GM19372 (cell line): ENCODE data around the gene LIN7B.
"Not testable (repeated sequence)": the region's sequence is repeated elsewhere in the genome, so short reads cannot be mapped to it uniquely, and the experiment has no call there.

Experiments
- ATAC-seq: cut with Tn5 transposase; IDR thresholded peaks from one replicate; pipeline ENCODE4 v1.9.1; 2021; ENCODE audit warnings: mild to moderate bottlenecking, low read depth, moderate library complexity; ENCODE audit not compliant: unreplicated experiment

Gene LIN7B, protein sequence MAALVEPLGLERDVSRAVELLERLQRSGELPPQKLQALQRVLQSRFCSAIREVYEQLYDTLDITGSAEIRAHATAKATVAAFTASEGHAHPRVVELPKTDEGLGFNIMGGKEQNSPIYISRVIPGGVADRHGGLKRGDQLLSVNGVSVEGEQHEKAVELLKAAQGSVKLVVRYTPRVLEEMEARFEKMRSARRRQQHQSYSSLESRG

GRCh38 chr19:49113762-49114629 is at the start of gene LIN7B:
Gene LIN7B (plus strand): TSS chr19:49114370. CDS start chr19:49114405, 35 bp downstream.
- no peak for ATAC-seq

GRCh38 chr19:49064768-49065611 is 49.2 kb upstream of the LIN7B start, which contains the start of gene NTF4:
Gene NTF4 (minus strand): TSS chr19:49064818. CDS start chr19:49061997, 2,821 bp downstream.
- no peak for ATAC-seq

GRCh38 chr19:49065905-49066512 is 48.2 kb upstream of the LIN7B start:
- ATAC-seq = no peak

DNA sequence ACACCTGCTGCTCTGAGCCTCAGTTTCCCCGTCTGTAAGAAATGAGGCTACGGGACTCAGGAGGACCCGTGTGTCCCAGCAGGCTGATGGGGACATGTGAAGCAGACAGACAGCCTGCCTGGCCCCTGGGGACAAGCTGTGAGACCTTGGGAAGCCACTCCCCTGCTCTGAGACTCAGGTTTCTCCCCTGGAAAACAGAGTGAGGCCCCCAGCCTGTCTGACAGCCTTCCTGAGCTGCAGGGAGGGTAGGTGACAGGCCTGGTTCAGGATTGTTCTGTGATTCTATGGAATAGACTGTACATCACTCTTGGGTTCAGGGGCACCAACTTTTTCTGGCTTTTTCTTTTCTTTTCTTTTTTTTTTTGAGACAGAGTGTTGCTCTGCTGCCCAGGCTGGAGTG is 46.6 kb upstream of the LIN7B start:
- no peak for ATAC-seq

GRCh38 chr19:49069026-49069425 is 45.1 kb upstream of the LIN7B start:
- no peak for ATAC-seq

- no peak for ATAC-seq
These were observed 43.8 kb upstream of the LIN7B start for GRCh38 chr19:49070416-49070815.

DNA sequence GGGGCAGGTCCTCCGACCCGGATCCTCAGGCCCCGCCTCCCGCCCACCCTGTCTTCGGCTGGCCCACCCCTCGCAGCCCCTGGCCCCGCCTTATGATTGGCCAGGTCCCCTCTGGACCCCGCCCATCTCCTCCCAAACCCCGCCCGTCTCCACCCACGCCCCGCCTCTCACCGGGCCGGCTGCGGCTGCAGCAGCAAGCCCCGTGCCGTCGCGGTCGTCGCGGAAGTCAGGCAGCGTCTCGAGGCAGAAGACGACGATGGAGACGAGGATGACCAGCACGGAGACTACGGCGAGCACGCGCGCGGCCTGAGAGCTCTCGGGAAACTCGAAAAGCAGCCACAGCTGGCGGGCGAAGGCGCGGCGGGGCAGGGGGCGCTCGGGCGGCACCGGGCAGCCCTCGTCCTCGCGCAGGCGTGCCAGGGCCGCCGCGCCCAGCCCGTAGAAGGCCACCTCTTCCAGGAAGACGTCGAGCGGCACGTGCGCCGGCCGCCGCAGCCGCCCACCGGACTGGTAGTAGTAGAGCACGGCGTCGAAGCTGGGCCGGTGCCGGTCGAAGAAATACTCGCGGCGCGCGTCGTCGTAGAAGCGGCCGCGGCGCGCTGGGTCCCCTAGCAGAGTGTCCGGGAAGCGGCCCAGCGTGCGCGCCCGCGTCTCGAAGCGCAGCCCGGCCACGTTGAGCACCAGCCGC is 42.2 kb upstream of the LIN7B start:
- ATAC-seq = no peak

DNA sequence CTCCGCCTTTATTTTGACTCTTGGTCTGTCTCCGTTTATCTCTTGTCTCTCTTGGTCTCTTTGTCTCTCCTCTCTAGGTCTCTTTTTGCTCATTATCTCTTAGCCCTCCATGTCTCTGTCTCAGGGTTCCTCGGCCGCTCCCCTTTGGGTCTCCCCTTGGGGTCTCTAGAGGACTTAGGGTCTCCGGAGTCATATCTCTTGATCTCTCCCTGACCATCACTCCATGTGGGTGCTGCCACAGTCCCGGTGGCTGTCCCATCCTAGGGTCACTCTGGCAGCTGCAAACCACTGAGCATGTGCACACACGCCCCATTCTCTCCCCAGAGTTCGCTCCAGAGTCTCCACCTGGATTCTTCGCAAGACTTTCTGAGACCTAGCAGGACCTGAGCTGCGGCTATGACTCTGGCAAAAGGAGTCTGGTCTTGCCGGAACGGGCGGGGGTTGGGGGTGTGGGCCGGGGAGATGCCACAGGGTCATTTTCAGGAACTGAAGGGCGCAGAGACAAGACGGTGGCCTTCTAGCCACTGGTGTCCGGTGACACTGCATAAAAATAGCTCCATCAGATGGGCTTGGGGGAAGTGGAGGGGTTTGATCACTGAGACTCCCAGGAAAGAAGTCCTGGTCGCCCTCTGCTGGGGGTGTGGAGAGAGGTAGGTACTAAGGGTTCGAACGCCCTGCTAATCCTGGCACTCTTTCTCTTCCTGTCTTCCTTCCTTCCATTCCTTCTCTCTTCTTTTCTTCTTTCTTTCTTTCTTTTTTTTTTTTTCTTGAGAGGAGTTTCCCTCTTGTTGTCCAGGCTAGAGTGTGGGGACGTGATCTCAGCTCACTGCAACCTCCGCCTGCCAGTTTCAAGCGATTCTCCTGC is 40.4 kb upstream of the LIN7B start:
- no peak for ATAC-seq

GRCh38 chr19:49074869-49075268 is 39.3 kb upstream of the LIN7B start:
- ATAC-seq = not testable (repeated sequence)

DNA sequence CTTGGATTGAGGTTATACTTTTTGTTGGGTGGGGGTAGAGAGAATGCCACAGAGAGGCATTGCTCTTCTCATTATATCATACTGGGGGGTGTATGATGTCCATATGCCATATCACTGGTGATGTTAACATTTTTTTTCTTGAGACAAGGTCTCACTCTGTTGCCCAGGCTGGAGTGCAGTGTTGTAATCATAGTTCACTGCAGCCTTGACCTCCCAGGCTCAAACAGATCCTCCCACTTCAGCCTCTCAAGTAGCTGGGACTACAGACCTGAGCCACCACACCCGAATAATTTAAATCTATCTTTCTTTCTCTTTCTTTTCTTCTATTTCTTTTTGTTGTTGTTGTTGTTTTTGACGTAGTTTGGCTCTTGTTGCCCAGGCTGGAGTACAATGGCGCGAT is 33.8 kb upstream of the LIN7B start:
- no peak for ATAC-seq

GRCh38 chr19:49081273-49081672 is 32.9 kb upstream of the LIN7B start:
- ATAC-seq = no peak

GRCh38 chr19:49084206-49085019 is 29.8 kb upstream of the LIN7B start:
- ATAC-seq = no peak

- ATAC-seq = peak; percentile 88
These were observed 28.9 kb upstream of the LIN7B start, which contains the start of gene SNRNP70 for GRCh38 chr19:49085020-49085867. Gene SNRNP70 (plus strand): TSS chr19:49085451. CDS start chr19:49086415, 964 bp downstream.

- ATAC-seq = no peak
These were observed 28.3 kb upstream of the LIN7B start for GRCh38 chr19:49085868-49086232.

DNA sequence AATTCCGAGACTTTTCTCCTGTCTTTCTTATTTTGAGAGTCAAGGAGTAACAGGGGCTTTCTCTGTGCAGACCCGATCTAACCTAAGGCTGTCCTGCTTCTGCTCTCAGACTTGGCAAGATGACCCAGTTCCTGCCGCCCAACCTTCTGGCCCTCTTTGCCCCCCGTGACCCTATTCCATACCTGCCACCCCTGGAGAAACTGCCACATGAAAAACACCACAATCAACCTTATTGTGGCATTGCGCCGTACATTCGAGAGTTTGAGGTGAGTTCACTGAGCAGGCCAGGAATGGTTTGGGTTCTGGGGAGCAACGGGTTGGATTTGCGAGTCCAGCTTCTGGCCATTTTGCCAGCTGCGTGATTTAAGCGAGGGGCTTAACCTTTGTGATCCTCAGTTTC is 27.9 kb upstream of the LIN7B start:
- ATAC-seq = no peak

DNA sequence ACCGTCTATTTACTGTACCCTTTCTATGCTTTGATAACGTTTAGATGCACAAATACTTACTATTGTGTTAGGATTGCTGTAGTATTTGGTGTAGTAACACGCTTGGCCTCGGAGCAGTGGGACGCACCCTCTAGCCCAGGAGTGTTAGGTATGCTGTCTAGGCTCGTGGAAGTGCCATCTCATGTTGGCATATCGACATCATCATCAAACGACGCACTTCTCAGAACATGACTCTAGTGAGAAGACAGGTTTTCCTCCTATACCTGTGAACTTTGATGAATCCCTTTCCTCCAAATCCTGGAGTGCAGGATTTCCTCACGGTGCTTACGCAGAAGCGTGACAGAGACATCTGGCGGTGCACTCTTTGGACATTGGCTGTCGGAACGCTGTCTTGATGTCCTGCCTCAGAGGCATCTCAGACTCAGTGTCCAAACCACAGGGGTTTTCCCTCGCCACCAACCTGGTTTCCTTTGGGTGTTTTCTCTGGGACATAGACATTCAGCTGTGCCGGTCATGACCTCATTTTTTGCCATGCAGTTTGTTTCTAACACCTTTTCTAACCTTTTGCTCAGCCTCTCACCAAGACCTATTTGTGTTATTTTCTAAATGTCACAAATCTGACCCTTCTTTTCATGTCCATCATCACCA is 22.7 kb upstream of the LIN7B start:
- no peak for ATAC-seq

DNA sequence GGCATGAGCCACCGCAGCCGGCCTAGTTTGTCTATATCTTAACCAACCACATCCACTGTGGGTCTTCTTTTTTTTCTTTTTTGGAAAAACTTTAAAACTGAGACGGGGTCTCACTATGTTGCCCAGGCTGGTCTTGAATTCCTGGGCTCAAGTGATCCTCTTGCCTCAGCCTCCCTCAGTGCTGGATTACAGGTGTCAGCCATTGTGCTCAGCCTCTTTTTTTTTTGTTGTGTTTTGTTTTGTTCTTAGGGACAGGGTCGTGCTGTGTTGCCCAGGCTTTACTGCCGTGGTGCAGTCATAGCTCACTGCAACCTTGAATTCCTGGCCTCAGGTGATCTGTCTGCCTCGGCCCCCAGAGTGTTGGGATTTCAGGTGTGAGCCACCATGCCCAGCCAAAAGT is 21.5 kb upstream of the LIN7B start:
- ATAC-seq = no peak
